WTC11 (cell line): ENCODE data around the gene ITLN2. TPM values are rescaled to one million over a fixed set of nuclear protein-coding genes. Genes with fewer than 3 reads are reported as not detected.
A peak's percentile ranks its signal among the peaks of the same experiment; 100 is the strongest.

Source experiments
- ATAC-seq: fragments of 200-7000 bp; cut with Tn5 transposase; 2 replicates; pipeline ENCODE4 v1.10.0; 2021; ENCODE audit warnings: mild to moderate bottlenecking, moderate library complexity
- CTCF ChIA-PET: fragments of 300-600 bp; sonication (Branson Sonifier 250); formaldehyde crosslinking; loops from one replicate; lab custom pipeline; 2021; ENCODE audit warnings: antibody characterized with exemption; lab: Charles Lee
- POLR2A ChIA-PET: fragments of 350-600 bp; sonication (Branson Sonifier 250); formaldehyde crosslinking; loops from one replicate; lab custom pipeline; 2021; ENCODE audit warnings: antibody characterized with exemption; lab: Charles Lee
- DNase-seq: peaks from one replicate; pipeline ENCODE4 v3.0.0; 2021; ENCODE audit warnings: low spot score
- H3K27ac Mint-ChIP-seq: 2 replicates; pipeline ENCODE4 v1.8.0; 2021; ENCODE audit warnings: mixed read lengths
- H3K27me3 Mint-ChIP-seq: 2 replicates; pipeline ENCODE4 v1.8.0; 2021; ENCODE audit warnings: low read depth, mild to moderate bottlenecking, moderate library complexity, mixed read lengths
- H3K36me3 Mint-ChIP-seq: 2 replicates; pipeline ENCODE4 v1.8.0; 2021; ENCODE audit warnings: mixed read lengths
- H3K4me1 Mint-ChIP-seq: 2 replicates; pipeline ENCODE4 v1.8.0; 2022; ENCODE audit warnings: mixed read lengths
- H3K4me3 Mint-ChIP-seq: 2 replicates; pipeline ENCODE4 v1.8.0; 2021; ENCODE audit warnings: mild to moderate bottlenecking, moderate library complexity, mixed read lengths
- H3K9me3 Mint-ChIP-seq: 2 replicates; pipeline ENCODE4 v1.8.0; 2021; ENCODE audit warnings: mixed read lengths
- ATF3 ChIP-seq: sonication (generic); formaldehyde crosslinking; conservative IDR thresholded peaks from 2 replicates; pipeline ENCODE4 v1.8.1; 2022; ENCODE audit warnings: mild to moderate bottlenecking, missing genetic modification reagents
- CDX4 ChIP-seq: fragments of 250-450 bp; sonication (Bioruptor Pico); IDR thresholded peaks from 2 replicates; pipeline ENCODE4 v1.9.0; 2021; ENCODE audit warnings: moderate library complexity, mild to moderate bottlenecking, inconsistent platforms, borderline replicate concordance
- E2F4 ChIP-seq: sonication (generic); formaldehyde crosslinking; IDR thresholded peaks from 2 replicates; pipeline ENCODE4 v1.8.1; 2022; ENCODE audit warnings: low read depth, mild to moderate bottlenecking, moderate library complexity, missing genetic modification reagents, borderline replicate concordance
- ESRRA ChIP-seq: sonication (generic); formaldehyde crosslinking; IDR thresholded peaks from 2 replicates; pipeline ENCODE4 v1.8.1; 2022; ENCODE audit warnings: mild to moderate bottlenecking, missing genetic modification reagents, borderline replicate concordance
- ETV6 ChIP-seq: sonication (generic); formaldehyde crosslinking; IDR thresholded peaks from 2 replicates; pipeline ENCODE4 v1.8.1; 2022; ENCODE audit warnings: mild to moderate bottlenecking, missing genetic modification reagents
- GTF2I ChIP-seq: fragments of 250-450 bp; sonication (Bioruptor Pico); conservative IDR thresholded peaks from 2 replicates; pipeline ENCODE4 v1.4.0; 2021; ENCODE audit warnings: mild to moderate bottlenecking
- IRF2 ChIP-seq: sonication (generic); formaldehyde crosslinking; IDR thresholded peaks from 2 replicates; pipeline ENCODE4 v1.8.0; 2022; ENCODE audit warnings: low read depth, missing genetic modification reagents, borderline replicate concordance
- KAT7 ChIP-seq: sonication (generic); formaldehyde crosslinking; IDR thresholded peaks from 2 replicates; pipeline ENCODE4 v1.8.1; 2023; ENCODE audit warnings: missing genetic modification reagents, mild to moderate bottlenecking, borderline replicate concordance
- MAX ChIP-seq: sonication (generic); formaldehyde crosslinking; IDR thresholded peaks from 2 replicates; pipeline ENCODE4 v1.8.0; 2022; ENCODE audit warnings: mild to moderate bottlenecking, missing genetic modification reagents
- NR1H2 ChIP-seq: sonication (generic); formaldehyde crosslinking; IDR thresholded peaks from 2 replicates; pipeline ENCODE4 v1.9.0; 2021; ENCODE audit warnings: mild to moderate bottlenecking, moderate library complexity, missing genetic modification reagents
- TEAD1 ChIP-seq: sonication (generic); formaldehyde crosslinking; IDR thresholded peaks from 2 replicates; pipeline ENCODE4 v1.8.0; 2022; ENCODE audit warnings: mild to moderate bottlenecking, missing genetic modification reagents
- TEAD4 ChIP-seq: sonication (generic); formaldehyde crosslinking; IDR thresholded peaks from 2 replicates; pipeline ENCODE4 v1.8.0; 2022; ENCODE audit warnings: mild to moderate bottlenecking, missing genetic modification reagents
- USF1 ChIP-seq: sonication (generic); formaldehyde crosslinking; IDR thresholded peaks from 2 replicates; pipeline ENCODE4 v1.8.0; 2022; ENCODE audit warnings: mild to moderate bottlenecking, missing genetic modification reagents
- ZNF138 ChIP-seq: sonication (generic); formaldehyde crosslinking; conservative IDR thresholded peaks from 2 replicates; pipeline ENCODE4 v1.8.1; 2022; ENCODE audit warnings: mild to moderate bottlenecking, moderate library complexity, missing genetic modification reagents
- ZNF232 ChIP-seq: sonication (generic); formaldehyde crosslinking; IDR thresholded peaks from 2 replicates; pipeline ENCODE4 v1.8.0; 2022; ENCODE audit warnings: mild to moderate bottlenecking, missing genetic modification reagents
- ZNF396 ChIP-seq: fragments of 250-450 bp; sonication (Bioruptor Pico); IDR thresholded peaks from 2 replicates; pipeline ENCODE4 v1.8.0; 2021; ENCODE audit warnings: mild to moderate bottlenecking, moderate library complexity, borderline replicate concordance
- ZNF416 ChIP-seq: fragments of 250-450 bp; sonication (Bioruptor Pico); IDR thresholded peaks from 2 replicates; pipeline ENCODE4 v1.9.0; 2021; ENCODE audit warnings: mild to moderate bottlenecking, inconsistent platforms
- ZNF425 ChIP-seq: fragments of 250-450 bp; sonication (Bioruptor Pico); conservative IDR thresholded peaks from 2 replicates; pipeline ENCODE4 v1.9.0; 2021; ENCODE audit warnings: mild to moderate bottlenecking
- ZSCAN18 ChIP-seq: fragments of 250-450 bp; sonication (Bioruptor Pico); IDR thresholded peaks from 2 replicates; pipeline ENCODE4 v2.1.2; 2022; ENCODE audit warnings: mild to moderate bottlenecking, moderate library complexity
- total RNA-seq: library from RNA; stranded (reverse); gene quantifications from 3 replicates; pipeline ENCODE4 v1.2.3, GENCODE V29; 2021

Gene ITLN2
- total RNA-seq, 1 experiment from 2014 or later: 5.9 TPM

- no peak for TF ChIP-seq IRF2 (CRISPR knock-in tag)
- TF ChIP-seq ETV6 (CRISPR knock-in tag): no peak
- TF ChIP-seq ZNF138 (CRISPR knock-in tag): no peak
- TF ChIP-seq GTF2I (CRISPR knock-in tag): no peak
- no peak for TF ChIP-seq TEAD1
- TF ChIP-seq E2F4 (CRISPR knock-in tag): no peak
- TF ChIP-seq ZNF396 (CRISPR knock-in tag): no peak
- no peak for TF ChIP-seq USF1 (CRISPR knock-in tag)
Measured at GRCh38 chr1:160971618-160972056, 17.0 kb upstream of the ITLN2 start (continued).

- Mint-ChIP-seq H3K27ac (no peak overlapping the region), H3K4me1 (peaks cover 13% of the 10 kb centered on the region)
- no peak for DNase-seq
- TF ChIP-seq NR1H2 (CRISPR knock-in tag) (no peak), E2F4 (CRISPR knock-in tag) (no peak), KAT7 (CRISPR knock-in tag) (no peak)
- TF ChIP-seq, all 79 proteins: peak for 0
- Mint-ChIP-seq H3K9me3 (peaks cover 5% of the 10 kb centered on the region), H3K27me3 (no peaks in the 10 kb centered on the region), H3K36me3 (peaks cover 5% of the 10 kb centered on the region; the same call in 1 of the 2 replicates), H3K4me3 (no peak overlapping the region)
- CTCF ChIA-PET: interaction anchor here (0.6 to 2.8 kb wide), 4 partner anchors 9 to 37 kb away, joined by 3 to 12 read pairs (median 6); partner anchors contain the start of gene ITLN2
- POLR2A ChIA-PET: no interaction called here
- no peak for ATAC-seq
Measured at GRCh38 chr1:160963521-160963920, 8.9 kb upstream of the ITLN2 start.

GRCh38 chr1:160961419-160961818 is 6.8 kb upstream of the ITLN2 start:
- Mint-ChIP-seq H3K27me3 (no peaks in the 10 kb centered on the region), H3K9me3 (peaks cover 5% of the 10 kb centered on the region)
- TF ChIP-seq ESRRA (CRISPR knock-in tag) (no peak), MAX (CRISPR knock-in tag) (no peak), GTF2I (CRISPR knock-in tag) (no peak), ZNF416 (no peak), TEAD4 (no peak)
- TF ChIP-seq, all 79 proteins: peak for 0
- ChIA-PET POLR2A (no interaction called here), CTCF (interaction anchor here (1.4 to 2.8 kb wide), 2 partner anchors 9 to 29 kb away, joined by 5 to 7 read pairs; no protein-coding TSS in a partner anchor)
- Mint-ChIP-seq H3K4me3 (no peak overlapping the region), H3K36me3 (peaks cover 5% of the 10 kb centered on the region; the same call in 1 of the 2 replicates), H3K27ac (peak overlapping the region; percentile 76; the same call in 1 of the 2 replicates), H3K4me1 (peaks cover 20% of the 10 kb centered on the region)
- no peak for DNase-seq
- ATAC-seq: peak; percentile 61

- POLR2A ChIA-PET: no interaction called here
- ATAC-seq: no peak
- TF ChIP-seq ATF3 (CRISPR knock-in tag) (no peak), NR1H2 (CRISPR knock-in tag) (no peak), USF1 (CRISPR knock-in tag) (no peak), CDX4 (CRISPR knock-in tag) (no peak), ZNF425 (no peak), ZSCAN18 (no peak), ZNF232 (CRISPR knock-in tag) (no peak)
- TF ChIP-seq, all 79 proteins: peak for 0
- no peak overlapping the region for H3K4me3 Mint-ChIP-seq
- peak overlapping the region; percentile 36; the same call in 1 of the 2 replicates for H3K27ac Mint-ChIP-seq
- CTCF ChIA-PET: no interaction called here
- H3K9me3 Mint-ChIP-seq: no peaks in the 10 kb centered on the region
- no peaks in the 10 kb centered on the region for H3K36me3 Mint-ChIP-seq
- H3K27me3 Mint-ChIP-seq: no peaks in the 10 kb centered on the region
- no peak for DNase-seq
- H3K4me1 Mint-ChIP-seq: peaks cover 44% of the 10 kb centered on the region
Measured at GRCh38 chr1:160956966-160957365, 2.4 kb upstream of the ITLN2 start.
